Activated T-cell treated with anti-CD3 and anti-CD28 coated beads, Interleukin-2, amount 50 U/mL, for 72 hours (primary cell): ENCODE results near the gene VWA8. TPM values are rescaled to one million over a fixed set of nuclear protein-coding genes. Genes with fewer than 3 reads are reported as not detected.

Experiments used
- ATAC-seq, 2 donors: fragments of 150-1000 bp; cut with Tn5 transposase; replicated peaks in 1 of 2; 2 replicates each; pipeline ENCODE4 v1.10.0; 2021; ENCODE audit warnings: moderate library complexity in 2 of 2, mild to moderate bottlenecking in 1 of 2
- DNase-seq, 2 donors: peaks; one replicate each; pipeline ENCODE4 v3.0.0; 2021 to 2022; ENCODE audit warnings: mixed read lengths in 1 of 2
- H3K27ac Mint-ChIP-seq: one replicate; pipeline ENCODE4 v1.8.0; 2022; ENCODE audit warnings: mild to moderate bottlenecking, moderate library complexity, mixed read lengths
- H3K27me3 Mint-ChIP-seq: one replicate; pipeline ENCODE4 v1.8.0; 2022; ENCODE audit warnings: low read depth, mixed read lengths
- H3K36me3 Mint-ChIP-seq, 2 donors: one replicate each; pipeline ENCODE4 v1.8.0; 2022; ENCODE audit warnings: mixed read lengths in 2 of 2, mild to moderate bottlenecking in 1 of 2; ENCODE audit not compliant: insufficient read depth in 2 of 2
- H3K4me1 Mint-ChIP-seq: one replicate; pipeline ENCODE4 v1.8.0; 2022; ENCODE audit warnings: low read depth, mixed read lengths
- H3K4me3 Mint-ChIP-seq, 2 donors: one replicate each; pipeline ENCODE4 v1.8.0; 2022; ENCODE audit warnings: mild to moderate bottlenecking in 2 of 2, mixed read lengths in 2 of 2, moderate library complexity in 2 of 2
- H3K9me3 Mint-ChIP-seq, 2 donors: one replicate each; pipeline ENCODE4 v1.8.0; 2022; ENCODE audit warnings: mixed read lengths in 2 of 2
- total RNA-seq, 2 donors: library from RNA; stranded (reverse); gene quantifications; one replicate each; pipeline ENCODE4 v1.2.3, GENCODE V29; 2022

Gene VWA8
- total RNA-seq, 2 donors from 2014 or later, result 25.6 to 35.0 TPM

- peaks cover 0 to under 1% of the 10 kb centered on the region in 2 donors for H3K9me3 Mint-ChIP-seq
- peaks cover 8% of the 10 kb centered on the region for H3K4me1 Mint-ChIP-seq
- H3K36me3 Mint-ChIP-seq, result no peaks in the 10 kb centered on the region
- no peak overlapping the region for H3K27ac Mint-ChIP-seq
- no peak for DNase-seq
- H3K27me3 Mint-ChIP-seq, result peaks cover 15% of the 10 kb centered on the region
- H3K4me3 Mint-ChIP-seq, result no peak overlapping the region
- no peak for ATAC-seq
Measured at GRCh38 chr13:41981951-41982715, 21.2 kb upstream of the VWA8 start.

- DNase-seq (no peak), ATAC-seq (no peak)
- no peak overlapping the region for H3K27ac Mint-ChIP-seq
- H3K4me3 Mint-ChIP-seq, result no peak overlapping the region
- peaks cover 3% of the 10 kb centered on the region for H3K4me1 Mint-ChIP-seq
- H3K27me3 Mint-ChIP-seq, result peaks cover 5% of the 10 kb centered on the region
- no peaks in the 10 kb centered on the region for H3K9me3 Mint-ChIP-seq
- no peaks in the 10 kb centered on the region for H3K36me3 Mint-ChIP-seq
Measured at GRCh38 chr13:41978007-41978406, 17.1 kb upstream of the VWA8 start.

GRCh38 chr13:41976476-41976875 lies 15.6 kb upstream of the VWA8 start:
- no peak overlapping the region for H3K27ac Mint-ChIP-seq
- H3K9me3 Mint-ChIP-seq, result no peaks in the 10 kb centered on the region
- ATAC-seq, result no peak
- no peaks in the 10 kb centered on the region for H3K36me3 Mint-ChIP-seq
- H3K27me3 Mint-ChIP-seq, result no peaks in the 10 kb centered on the region
- DNase-seq, result no peak
- peaks cover 7% of the 10 kb centered on the region for H3K4me1 Mint-ChIP-seq
- no peak overlapping the region for H3K4me3 Mint-ChIP-seq

GRCh38 chr13:41974262-41974900 lies 13.5 kb upstream of the VWA8 start:
- no peak overlapping the region for H3K27ac Mint-ChIP-seq
- no peak overlapping the region for H3K4me3 Mint-ChIP-seq
- ATAC-seq, result no peak
- no peaks in the 10 kb centered on the region for H3K9me3 Mint-ChIP-seq
- DNase-seq, result no peak
- H3K27me3 Mint-ChIP-seq, result no peaks in the 10 kb centered on the region
- peaks cover 0 to 2% of the 10 kb centered on the region in 2 donors for H3K36me3 Mint-ChIP-seq
- H3K4me1 Mint-ChIP-seq, result peaks cover 7% of the 10 kb centered on the region

- DNase-seq, result no peak
- Mint-ChIP-seq H3K4me1 (peaks cover 7% of the 10 kb centered on the region), H3K27ac (no peak overlapping the region), H3K36me3 (peaks cover 0 to 2% of the 10 kb centered on the region in 2 donors), H3K9me3 (no peaks in the 10 kb centered on the region), H3K27me3 (no peaks in the 10 kb centered on the region), H3K4me3 (no peak overlapping the region)
- ATAC-seq, result no peak
Measured at GRCh38 chr13:41973247-41973741, 12.4 kb upstream of the VWA8 start.

GRCh38 chr13:41971848-41972247 lies 10.9 kb upstream of the VWA8 start:
- Mint-ChIP-seq H3K4me3 (peak overlapping the region; percentile 2 to 68), H3K27ac (peak overlapping the region; percentile 13), H3K9me3 (no peaks in the 10 kb centered on the region), H3K27me3 (no peaks in the 10 kb centered on the region), H3K4me1 (peaks cover 7% of the 10 kb centered on the region), H3K36me3 (peaks cover 0 to 2% of the 10 kb centered on the region in 2 donors)
- no peak for DNase-seq
- ATAC-seq, result no peak

- H3K36me3 Mint-ChIP-seq, result peaks cover 0 to 2% of the 10 kb centered on the region in 2 donors
- H3K27me3 Mint-ChIP-seq, result no peaks in the 10 kb centered on the region
- DNase-seq (no peak), ATAC-seq (no peak)
- peaks cover 12% of the 10 kb centered on the region for H3K4me1 Mint-ChIP-seq
- H3K9me3 Mint-ChIP-seq, result no peaks in the 10 kb centered on the region
- no peak overlapping the region for H3K4me3 Mint-ChIP-seq
- no peak overlapping the region for H3K27ac Mint-ChIP-seq
Measured at GRCh38 chr13:41970918-41971317, 10.0 kb upstream of the VWA8 start.

GRCh38 chr13:41970022-41970421 lies 9.1 kb upstream of the VWA8 start:
- no peak overlapping the region for H3K4me3 Mint-ChIP-seq
- ATAC-seq, result no peak
- H3K9me3 Mint-ChIP-seq, result no peaks in the 10 kb centered on the region
- H3K27ac Mint-ChIP-seq, result no peak overlapping the region
- no peaks in the 10 kb centered on the region for H3K27me3 Mint-ChIP-seq
- peaks cover 0 to 2% of the 10 kb centered on the region in 2 donors for H3K36me3 Mint-ChIP-seq
- DNase-seq, result no peak
- peaks cover 12% of the 10 kb centered on the region for H3K4me1 Mint-ChIP-seq

GRCh38 chr13:41969072-41969471 lies 8.2 kb upstream of the VWA8 start:
- Mint-ChIP-seq H3K4me3 (no peak overlapping the region), H3K36me3 (peaks cover 0 to 2% of the 10 kb centered on the region in 2 donors), H3K4me1 (peaks cover 16% of the 10 kb centered on the region), H3K27me3 (no peaks in the 10 kb centered on the region), H3K9me3 (peaks cover 0 to 2% of the 10 kb centered on the region in 2 donors), H3K27ac (no peak overlapping the region)
- no peak for ATAC-seq
- no peak for DNase-seq

- no peaks in the 10 kb centered on the region for H3K27me3 Mint-ChIP-seq
- DNase-seq (no peak), ATAC-seq (no peak)
- H3K4me1 Mint-ChIP-seq, result peaks cover 34% of the 10 kb centered on the region
- H3K9me3 Mint-ChIP-seq, result peaks cover 6 to 8% of the 10 kb centered on the region in 2 donors
- H3K36me3 Mint-ChIP-seq, result peaks cover 4 to 8% of the 10 kb centered on the region in 2 donors
- H3K4me3 Mint-ChIP-seq, result no peak overlapping the region
- no peak overlapping the region for H3K27ac Mint-ChIP-seq
Measured at GRCh38 chr13:41966671-41967070, 5.8 kb upstream of the VWA8 start.

- peaks cover 59% of the 10 kb centered on the region for H3K4me1 Mint-ChIP-seq
- DNase-seq (peak; percentile 45 to 47), ATAC-seq (peak; percentile 85)
- H3K4me3 Mint-ChIP-seq, result peak overlapping the region; percentile 26 to 93
- H3K27me3 Mint-ChIP-seq, result no peaks in the 10 kb centered on the region
- H3K27ac Mint-ChIP-seq, result peak overlapping the region; percentile 34
- peaks cover 4 to 5% of the 10 kb centered on the region in 2 donors for H3K36me3 Mint-ChIP-seq
- peaks cover 6 to 8% of the 10 kb centered on the region in 2 donors for H3K9me3 Mint-ChIP-seq
Measured at GRCh38 chr13:41962994-41963393, 2.1 kb upstream of the VWA8 start.

GRCh38 chr13:41961466-41961760 lies 504 bp upstream of the VWA8 start:
- H3K36me3 Mint-ChIP-seq, result peaks cover 6 to 8% of the 10 kb centered on the region in 2 donors
- H3K9me3 Mint-ChIP-seq, result peaks cover 6 to 8% of the 10 kb centered on the region in 2 donors
- ATAC-seq, result peak; percentile 2
- DNase-seq, result no peak
- no peaks in the 10 kb centered on the region for H3K27me3 Mint-ChIP-seq
- peak overlapping the region; percentile 89 to 93 for H3K4me3 Mint-ChIP-seq
- peaks cover 59% of the 10 kb centered on the region for H3K4me1 Mint-ChIP-seq
- peak overlapping the region; percentile 90 for H3K27ac Mint-ChIP-seq

GRCh38 chr13:41960211-41960636 lies 685 bp downstream of the VWA8 start:
- Mint-ChIP-seq H3K27me3 (no peaks in the 10 kb centered on the region), H3K4me3 (peak overlapping the region; percentile 89 to 93)

More at GRCh38 chr13:41960211-41960636, 685 bp downstream of the VWA8 start:
- DNase-seq, result no peak
- peaks cover 56% of the 10 kb centered on the region for H3K4me1 Mint-ChIP-seq
- peak overlapping the region; percentile 52 for H3K27ac Mint-ChIP-seq
- no peak for ATAC-seq
- peaks cover 6 to 8% of the 10 kb centered on the region in 2 donors for H3K36me3 Mint-ChIP-seq
- peaks cover 6 to 8% of the 10 kb centered on the region in 2 donors for H3K9me3 Mint-ChIP-seq
